ENCODE data around the gene MYLK4. TPM values are rescaled to one million over a fixed set of nuclear protein-coding genes. Genes with fewer than 3 reads are reported as not detected.

The MYLK4 gene
- total RNA-seq, 1 donor from 2014 or later = 0.97 TPM

DNA sequence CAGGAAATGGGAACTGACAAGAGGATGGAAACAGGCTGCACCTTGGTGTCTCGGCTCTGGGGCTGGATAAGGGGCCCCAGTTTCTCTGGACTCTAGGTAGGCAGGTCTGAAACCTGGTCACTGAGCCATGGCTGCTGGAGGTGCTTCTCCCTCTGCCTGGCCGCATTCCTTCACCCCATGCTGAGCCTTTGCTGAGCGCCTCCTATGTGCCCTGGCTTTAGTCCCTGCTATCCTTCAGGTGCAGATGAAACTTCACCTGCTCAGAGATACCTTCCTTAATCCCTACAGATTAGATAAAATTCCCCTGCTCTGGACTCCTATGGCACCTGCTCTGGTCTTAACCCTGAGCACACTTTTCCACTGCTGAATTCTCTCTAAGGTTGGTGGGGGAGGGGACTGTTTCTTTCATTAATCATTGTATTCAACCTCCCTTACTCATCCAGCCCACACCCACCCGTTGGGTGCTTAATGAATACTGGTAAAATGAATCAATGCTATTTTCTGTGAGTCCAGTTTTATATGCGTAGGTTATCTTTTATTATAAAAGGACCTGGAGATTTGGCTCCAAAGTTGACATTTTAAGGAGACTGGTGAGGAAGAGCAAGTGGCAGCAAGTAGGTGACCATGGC is 19.3 kb downstream of the MYLK4 start:
- Mint-ChIP-seq H3K9me3 (ENCODE audit: unreplicated experiment) (no peaks in the 10 kb centered on the region), H3K27me3 (ENCODE audit: unreplicated experiment) (peaks cover 2% of the 10 kb centered on the region), H3K36me3 (ENCODE audit: low read depth, unreplicated experiment) (no peaks in the 10 kb centered on the region), H3K4me3 (ENCODE audit: unreplicated experiment) (no peak overlapping the region), H3K27ac (ENCODE audit: unreplicated experiment) (no peak overlapping the region), H3K4me1 (ENCODE audit: unreplicated experiment) (peaks cover 3% of the 10 kb centered on the region)
- TF ChIP-seq CTCF (IDR thresholded peaks at IDR 0.05; ENCODE audit: unreplicated experiment) = no peak
- no peak for DNase-seq (ENCODE audit: low spot score)

- Mint-ChIP-seq H3K4me1 (ENCODE audit: unreplicated experiment) (peaks cover 3% of the 10 kb centered on the region), H3K27me3 (ENCODE audit: unreplicated experiment) (peaks cover 3% of the 10 kb centered on the region), H3K9me3 (ENCODE audit: unreplicated experiment) (no peaks in the 10 kb centered on the region), H3K4me3 (ENCODE audit: unreplicated experiment) (no peak overlapping the region), H3K36me3 (ENCODE audit: low read depth, unreplicated experiment) (no peaks in the 10 kb centered on the region), H3K27ac (ENCODE audit: unreplicated experiment) (no peak overlapping the region)
- no peak for DNase-seq (ENCODE audit: low spot score)
- no peak for TF ChIP-seq CTCF (IDR thresholded peaks at IDR 0.05; ENCODE audit: unreplicated experiment)
Measured at GRCh38 chr6:2730353-2731107, 20.2 kb downstream of the MYLK4 start.

- H3K9me3 Mint-ChIP-seq (ENCODE audit: unreplicated experiment) = no peaks in the 10 kb centered on the region
- no peak for DNase-seq (ENCODE audit: low spot score)
- H3K27me3 Mint-ChIP-seq (ENCODE audit: unreplicated experiment) = peaks cover 3% of the 10 kb centered on the region
- no peak overlapping the region for H3K27ac Mint-ChIP-seq (ENCODE audit: unreplicated experiment)
- no peaks in the 10 kb centered on the region for H3K36me3 Mint-ChIP-seq (ENCODE audit: low read depth, unreplicated experiment)
- TF ChIP-seq CTCF (IDR thresholded peaks at IDR 0.05; ENCODE audit: unreplicated experiment) = no peak
- peaks cover 3% of the 10 kb centered on the region for H3K4me1 Mint-ChIP-seq (ENCODE audit: unreplicated experiment)
- H3K4me3 Mint-ChIP-seq (ENCODE audit: unreplicated experiment) = no peak overlapping the region
Measured at GRCh38 chr6:2729921-2730320, 20.8 kb downstream of the MYLK4 start.

GRCh38 chr6:2725999-2726567 is 24.6 kb downstream of the MYLK4 start:
- no peak for TF ChIP-seq CTCF (IDR thresholded peaks at IDR 0.05; ENCODE audit: unreplicated experiment)
- Mint-ChIP-seq H3K27me3 (ENCODE audit: unreplicated experiment) (peaks cover 3% of the 10 kb centered on the region), H3K27ac (ENCODE audit: unreplicated experiment) (no peak overlapping the region), H3K4me3 (ENCODE audit: unreplicated experiment) (no peak overlapping the region), H3K4me1 (ENCODE audit: unreplicated experiment) (peaks cover 3% of the 10 kb centered on the region), H3K9me3 (ENCODE audit: unreplicated experiment) (no peaks in the 10 kb centered on the region), H3K36me3 (ENCODE audit: low read depth, unreplicated experiment) (no peaks in the 10 kb centered on the region)
- no peak for DNase-seq (ENCODE audit: low spot score)
